ENCODE results near the gene WNT9A.

The WNT9A gene

DNA sequence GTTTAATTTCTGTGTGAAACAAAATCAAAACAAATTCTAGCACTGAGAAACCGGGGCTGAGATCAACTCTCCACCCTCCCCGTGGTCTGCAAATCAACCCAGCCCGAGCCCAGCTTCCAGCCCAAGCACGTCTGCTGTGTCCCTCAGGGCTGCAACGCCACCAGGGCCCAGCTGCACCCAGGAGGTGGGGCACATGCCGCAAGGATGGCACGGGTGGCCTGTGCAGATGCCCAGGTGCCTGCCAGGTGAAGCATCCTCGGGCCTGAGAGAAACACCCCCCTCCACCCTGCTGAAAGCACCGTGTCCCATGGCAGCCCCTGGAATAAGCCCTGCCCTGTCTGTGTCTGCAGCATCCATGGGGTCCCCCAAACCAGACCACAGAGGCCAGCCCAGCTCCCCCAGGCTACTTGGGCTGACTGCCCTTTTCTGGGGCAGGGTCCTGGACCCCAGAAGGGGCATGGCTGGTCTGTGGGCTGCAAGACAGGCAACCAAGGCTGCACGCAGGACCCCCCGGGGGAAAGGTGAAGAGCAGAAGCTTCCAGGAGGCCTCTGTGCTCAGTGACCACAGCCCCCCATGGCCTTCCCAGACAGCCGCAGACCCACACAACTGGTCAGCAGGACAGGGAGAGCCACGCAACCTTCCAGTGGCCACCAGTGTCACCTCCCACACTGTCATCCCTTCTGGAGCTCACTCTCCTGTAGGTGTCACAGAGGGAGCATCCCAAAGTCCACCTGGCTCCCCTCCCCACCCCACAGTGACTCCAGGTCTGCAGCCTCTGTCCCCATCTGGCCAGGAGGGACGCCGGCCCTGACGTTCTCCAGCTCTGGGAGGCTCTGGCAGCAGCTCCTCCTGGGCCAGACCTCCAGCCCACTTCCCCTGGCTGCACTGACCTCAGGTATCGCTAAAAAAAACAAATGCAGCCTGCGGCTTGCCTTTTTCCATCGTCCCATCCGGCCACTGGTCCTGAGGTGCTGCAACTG lies 7.7 kb downstream of the WNT9A start:
- no peak for DNase-seq

- DNase-seq, result no peak
Observed at GRCh38 chr1:227938911-227939790, 8.6 kb downstream of the WNT9A start.

DNA sequence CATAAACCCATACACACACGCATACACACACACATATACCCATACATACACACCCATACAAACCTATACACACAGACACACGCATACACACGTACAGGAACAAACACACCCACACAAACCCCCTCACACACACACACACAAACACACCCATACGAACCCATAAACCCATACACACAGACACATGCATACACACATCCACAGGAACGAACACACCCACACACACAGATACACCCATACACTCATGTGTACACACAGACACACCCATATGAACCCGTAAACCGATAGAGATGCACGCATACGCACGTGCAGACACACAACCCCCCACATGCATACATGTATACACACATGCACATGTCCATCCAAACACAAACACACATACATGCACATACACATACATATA lies 9.5 kb downstream of the WNT9A start:
- no peak for DNase-seq

- no peak for DNase-seq
Observed at GRCh38 chr1:227937838-227938145, 9.9 kb downstream of the WNT9A start.

- DNase-seq, result no peak
Observed at GRCh38 chr1:227937031-227937837, 10.5 kb downstream of the WNT9A start.

GRCh38 chr1:227935826-227936225 lies 11.9 kb downstream of the WNT9A start:
- no peak for DNase-seq

DNA sequence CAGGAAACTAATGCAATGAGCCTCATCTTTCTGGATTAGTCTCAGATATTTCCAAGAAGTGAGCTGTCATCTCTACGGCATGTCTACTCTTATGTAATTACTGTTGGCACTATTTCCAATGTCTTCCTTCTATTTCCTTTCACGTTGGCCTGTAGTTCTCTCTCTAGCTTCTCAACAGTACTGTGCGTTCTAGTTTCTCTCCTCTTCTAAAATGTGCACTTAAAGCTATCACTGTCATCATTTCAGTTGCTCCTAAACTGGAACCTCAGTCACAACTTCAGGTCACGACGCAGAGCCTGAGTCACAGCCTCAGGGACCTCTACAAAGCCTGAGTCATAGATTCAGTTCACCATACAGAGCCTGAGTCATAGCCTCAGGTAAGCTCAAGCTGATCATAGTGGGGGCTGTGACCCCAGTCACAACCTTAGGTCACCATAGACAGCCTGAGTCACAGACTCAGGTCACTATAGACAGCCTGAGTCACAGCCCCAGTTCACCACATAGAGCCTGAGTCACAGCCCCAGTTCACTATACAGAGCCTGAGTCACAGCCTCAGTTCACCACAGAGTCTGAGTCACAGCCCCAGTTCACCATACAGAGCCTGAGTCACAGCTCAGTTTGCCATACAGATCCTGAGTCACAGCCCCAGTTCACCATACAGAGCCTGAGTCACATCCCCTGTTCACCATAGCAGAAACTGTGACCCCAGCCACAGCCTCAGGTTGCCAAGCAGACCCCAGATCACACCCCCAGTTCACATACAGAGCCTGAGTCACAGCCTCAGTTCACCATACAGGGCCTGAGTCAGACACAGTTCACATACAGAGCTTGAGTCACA lies 13.0 kb downstream of the WNT9A start:
- DNase-seq, result no peak

- no peak for DNase-seq
Observed at GRCh38 chr1:227929751-227930472, 17.8 kb downstream of the WNT9A start.

DNA sequence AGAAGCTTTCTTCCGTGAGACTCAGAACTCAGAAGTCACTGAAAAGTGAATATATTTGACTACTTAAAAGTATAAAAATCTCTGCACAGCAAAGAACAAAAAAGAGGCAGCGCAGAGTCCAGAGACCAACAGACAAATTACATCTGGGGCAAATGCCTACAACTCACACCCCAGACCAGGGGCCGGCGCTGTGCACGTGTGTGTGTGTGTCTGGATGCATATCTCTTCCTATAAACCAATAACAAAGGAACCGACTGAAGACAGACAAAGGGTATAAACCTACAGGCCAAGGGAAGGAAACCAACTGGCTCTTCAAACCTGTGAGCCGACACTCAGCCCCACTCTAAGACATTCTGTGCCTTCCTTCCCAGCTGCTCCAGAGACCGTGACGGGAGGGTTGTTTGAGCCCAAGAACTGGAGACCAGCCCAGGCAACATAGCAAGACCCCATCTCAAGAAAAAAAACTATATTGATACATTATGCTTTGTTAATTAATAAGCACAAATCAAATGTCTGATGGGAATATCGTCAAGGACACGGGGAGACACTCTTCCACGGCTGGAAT lies 18.8 kb downstream of the WNT9A start:
- DNase-seq, result no peak

DNA sequence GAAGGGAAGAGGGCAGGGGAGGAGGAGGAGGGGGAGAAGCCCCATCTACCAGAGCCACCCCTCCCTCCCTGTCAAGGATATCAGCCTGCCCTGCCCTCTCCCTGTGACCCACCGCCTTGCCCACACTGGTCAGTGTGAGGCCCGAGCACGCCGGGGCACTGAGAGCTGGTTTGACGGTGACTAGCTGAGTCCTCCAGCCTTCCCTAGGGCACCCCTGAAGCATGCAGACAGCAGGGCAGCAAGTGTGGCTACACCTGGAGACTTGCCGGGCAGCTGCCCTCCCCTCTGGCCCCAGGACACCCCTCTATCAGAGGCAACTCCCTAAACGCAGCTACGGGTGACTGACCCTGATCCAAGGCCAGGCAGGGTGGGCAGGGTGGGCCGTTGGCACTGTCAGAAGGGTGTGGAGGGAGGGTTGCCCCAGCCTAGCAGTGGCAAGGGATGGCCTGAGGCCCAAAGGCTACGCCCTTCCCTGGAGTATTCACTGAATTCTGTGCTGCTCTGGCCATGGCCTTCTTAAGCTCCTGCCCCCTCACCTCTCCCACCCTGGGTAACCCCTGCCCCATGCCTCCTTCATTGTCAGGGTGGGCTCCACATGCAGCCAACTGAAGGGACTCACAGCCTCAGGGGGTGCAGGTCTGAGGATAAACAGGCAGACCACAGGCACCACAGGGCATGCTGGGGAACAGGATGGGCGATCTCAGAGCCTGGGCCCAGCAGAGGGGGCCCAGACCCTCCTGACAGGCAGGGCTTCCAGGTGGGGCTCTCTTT lies 19.6 kb downstream of the WNT9A start:
- DNase-seq, result no peak

DNA sequence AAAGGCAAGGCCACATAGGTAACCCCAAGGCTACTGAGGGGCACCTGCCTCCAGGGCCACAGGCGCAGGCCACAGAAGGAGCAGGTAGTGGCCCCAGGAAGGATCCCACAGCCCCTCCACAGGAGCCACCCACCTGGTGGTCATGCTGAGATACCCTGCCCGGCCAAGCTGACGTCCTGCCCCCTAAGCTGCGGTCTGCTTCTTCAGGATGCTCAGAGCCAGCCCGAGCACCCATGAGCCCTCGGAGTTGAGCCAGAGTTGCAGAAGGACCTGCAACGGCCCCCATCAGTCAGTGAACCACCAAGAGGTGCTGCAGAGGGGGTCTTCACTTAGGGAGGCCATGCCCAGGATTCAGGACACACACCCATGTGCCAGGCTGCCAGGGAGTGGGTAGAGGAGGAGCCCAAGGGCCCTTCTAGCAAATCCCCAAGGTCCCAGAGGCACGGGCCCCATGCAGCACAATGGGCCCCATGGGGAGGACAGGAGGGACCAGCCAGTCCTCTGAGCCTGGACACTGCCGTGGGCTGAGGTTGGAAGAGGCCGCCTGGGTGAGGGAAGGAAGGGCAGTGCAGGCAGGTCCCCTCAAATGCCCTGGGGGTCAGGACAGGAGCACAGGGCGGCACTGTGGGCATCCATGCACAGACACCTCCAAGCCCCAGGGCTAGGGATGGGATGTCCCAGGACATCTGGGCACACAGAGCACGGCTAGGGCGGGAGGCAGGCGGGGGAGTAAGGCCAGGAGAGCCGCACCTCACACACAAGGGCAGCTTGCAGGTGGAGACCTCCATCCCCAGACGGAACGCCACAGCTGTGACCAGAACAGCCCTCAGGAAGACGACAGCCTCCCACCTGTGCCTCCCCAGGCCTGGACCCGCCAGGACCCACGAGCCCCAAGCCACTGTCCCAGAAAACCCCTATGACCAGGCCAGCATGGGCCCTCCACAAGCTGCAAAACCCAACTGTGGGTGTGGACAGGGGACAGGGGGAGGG lies 20.5 kb downstream of the WNT9A start:
- no peak for DNase-seq

- no peak for DNase-seq
Observed at GRCh38 chr1:227926216-227926791, 21.4 kb downstream of the WNT9A start.

- DNase-seq, result no peak
Observed at GRCh38 chr1:227925582-227926198, 22.0 kb downstream of the WNT9A start.

DNA sequence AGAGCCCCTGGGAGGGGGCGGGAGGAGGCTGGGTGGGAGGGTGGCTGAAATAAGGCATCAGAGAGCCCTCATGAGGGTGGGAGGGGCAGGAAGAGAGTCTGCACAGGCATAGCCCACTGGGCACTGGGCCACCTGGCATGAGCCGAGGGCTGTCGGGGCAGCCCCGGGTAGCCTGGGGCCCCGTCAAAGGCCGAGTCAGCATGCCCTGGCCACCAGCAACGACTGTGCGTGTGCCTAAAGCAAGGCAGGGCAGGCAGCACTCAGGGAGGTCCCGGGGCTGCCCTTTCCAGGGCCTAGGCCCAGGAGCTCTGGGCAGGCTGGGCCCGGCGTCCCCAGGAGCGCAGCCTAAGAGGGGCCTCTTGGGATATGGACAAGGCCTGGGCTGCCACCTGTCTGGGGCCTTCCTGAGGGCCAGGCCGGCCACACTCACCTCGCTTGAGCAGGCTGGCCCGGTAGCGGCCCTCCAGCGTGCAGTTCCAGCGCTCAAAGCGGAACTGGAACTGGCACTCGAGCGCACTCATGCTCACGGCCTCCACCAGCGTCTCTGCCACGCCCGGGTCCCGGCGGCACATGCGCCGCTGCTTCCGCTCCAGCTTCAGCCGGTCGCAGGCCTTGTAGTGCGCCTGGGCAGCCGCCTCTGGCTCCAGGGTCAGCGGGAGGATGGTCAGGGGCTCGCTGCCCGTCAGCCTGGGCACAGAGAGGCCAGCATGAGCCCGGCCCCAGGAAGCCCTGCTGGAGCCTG lies 22.7 kb downstream of the WNT9A start:
- no peak for DNase-seq

- DNase-seq, result no peak
Observed at GRCh38 chr1:227924168-227924832, 23.4 kb downstream of the WNT9A start.

- DNase-seq, result no peak
Observed at GRCh38 chr1:227923353-227924167, 24.2 kb downstream of the WNT9A start.

Data from NCI-H1930 (cell line).